T-helper 9 cell (primary cell): ENCODE measurements around the gene LYZL1.
"Not testable (repeated sequence)": the region's sequence is repeated elsewhere in the genome, so short reads cannot be mapped to it uniquely, and the experiment has no call there.

Experiments used
- DNase-seq: peaks from one replicate; pipeline ENCODE4 v3.0.0-alpha.2; 2020

LYZL1 gene

GRCh38 chr10:29310463-29310862, 21.6 kb downstream of the LYZL1 start:
- DNase-seq = not testable (repeated sequence)

- no peak for DNase-seq
Measured at GRCh38 chr10:29313071-29313470, 24.2 kb downstream of the LYZL1 start.

GRCh38 chr10:29314726-29315125, 25.9 kb downstream of the LYZL1 start:
- DNase-seq = no peak

DNA sequence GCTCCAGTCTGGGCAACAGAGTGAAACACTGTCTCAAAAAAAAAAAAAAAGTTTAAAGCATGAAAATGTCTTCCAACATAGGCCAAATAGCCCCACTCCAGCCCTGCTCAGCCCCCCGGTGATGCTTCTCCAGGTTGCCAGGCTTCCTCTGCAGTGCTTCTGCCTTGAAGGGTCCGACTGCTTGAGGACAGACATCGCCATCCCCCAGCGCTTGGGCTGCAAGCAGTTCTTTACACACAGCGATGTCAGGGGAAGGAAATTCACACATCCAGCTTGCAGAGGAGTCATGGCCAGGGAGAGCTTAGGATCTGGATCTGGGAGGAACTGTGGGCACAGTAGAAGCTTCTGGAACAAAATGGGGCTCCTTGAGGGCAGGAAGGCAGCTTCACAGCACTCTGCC, 26.9 kb downstream of the LYZL1 start:
- DNase-seq = no peak

GRCh38 chr10:29316308-29317026, 27.6 kb downstream of the LYZL1 start:
- DNase-seq = no peak

DNA sequence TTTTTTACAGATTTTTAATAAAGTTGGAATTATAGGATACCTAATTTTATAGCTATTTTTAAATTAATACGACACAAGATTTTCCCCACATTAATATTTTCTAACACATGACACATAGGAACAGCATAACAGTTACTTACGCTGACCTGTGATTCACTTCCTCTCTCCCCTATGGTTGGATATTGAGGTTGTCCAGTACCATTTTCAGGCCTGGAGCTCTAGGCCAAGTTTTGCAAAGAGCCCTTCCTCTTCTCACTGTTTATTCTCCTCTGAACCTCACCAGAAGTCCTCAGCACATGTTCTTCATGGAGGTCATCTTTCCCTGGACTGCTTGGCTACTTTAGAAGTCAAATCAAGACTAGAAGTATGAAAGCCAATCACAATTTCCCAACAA, 28.2 kb downstream of the LYZL1 start:
- DNase-seq = no peak

GRCh38 chr10:29317423-29318021, 28.7 kb downstream of the LYZL1 start:
- DNase-seq = no peak

- DNase-seq = not testable (repeated sequence)
Measured at GRCh38 chr10:29318141-29319071, 29.5 kb downstream of the LYZL1 start.

- no peak for DNase-seq
Measured at GRCh38 chr10:29319205-29319781, 30.4 kb downstream of the LYZL1 start.

GRCh38 chr10:29320680-29321121, 31.8 kb downstream of the LYZL1 start:
- not testable (repeated sequence) for DNase-seq

DNA sequence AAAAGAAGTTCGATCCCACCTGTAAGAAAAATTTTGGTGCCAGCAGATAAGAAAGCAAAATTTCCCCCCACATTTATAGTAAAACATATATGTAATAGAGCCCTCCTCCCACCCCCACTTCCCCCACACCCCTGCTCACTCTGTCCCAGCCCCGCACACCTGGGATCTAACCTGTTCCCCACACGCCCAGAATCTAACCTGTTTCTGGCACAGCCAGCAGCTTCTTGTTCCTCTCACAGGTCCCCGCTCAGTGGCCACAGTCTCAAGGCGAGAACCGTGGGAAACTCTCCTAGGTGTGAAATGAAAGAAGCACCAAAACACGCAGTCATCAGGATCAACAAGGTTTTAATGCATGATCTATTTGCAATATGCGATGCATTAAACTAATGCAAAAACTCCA, 32.8 kb downstream of the LYZL1 start:
- no peak for DNase-seq

DNA sequence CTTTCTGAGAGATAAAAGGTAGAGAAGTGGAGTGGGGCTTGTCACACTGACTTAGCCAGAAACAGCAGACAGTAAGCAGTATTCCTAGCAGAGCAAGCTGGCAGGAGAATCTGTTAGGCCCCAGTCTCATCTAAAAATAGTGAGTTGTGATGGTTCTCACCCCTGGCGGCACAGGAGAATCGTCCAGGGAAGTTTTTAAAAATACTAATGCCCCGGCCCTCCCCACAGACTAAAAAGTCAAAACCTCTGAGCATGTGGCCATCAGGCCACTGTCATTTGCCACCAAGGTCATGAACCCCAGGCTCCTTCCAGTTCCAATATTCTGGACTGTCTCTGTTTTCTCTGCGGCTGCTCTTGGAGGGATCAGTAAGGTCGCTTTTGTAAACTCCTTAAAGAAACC, 34.0 kb downstream of the LYZL1 start:
- DNase-seq = no peak

- DNase-seq = no peak
Measured at GRCh38 chr10:29323367-29323766, 34.5 kb downstream of the LYZL1 start.

- DNase-seq = no peak
Measured at GRCh38 chr10:29324220-29324841, 35.5 kb downstream of the LYZL1 start.

DNA sequence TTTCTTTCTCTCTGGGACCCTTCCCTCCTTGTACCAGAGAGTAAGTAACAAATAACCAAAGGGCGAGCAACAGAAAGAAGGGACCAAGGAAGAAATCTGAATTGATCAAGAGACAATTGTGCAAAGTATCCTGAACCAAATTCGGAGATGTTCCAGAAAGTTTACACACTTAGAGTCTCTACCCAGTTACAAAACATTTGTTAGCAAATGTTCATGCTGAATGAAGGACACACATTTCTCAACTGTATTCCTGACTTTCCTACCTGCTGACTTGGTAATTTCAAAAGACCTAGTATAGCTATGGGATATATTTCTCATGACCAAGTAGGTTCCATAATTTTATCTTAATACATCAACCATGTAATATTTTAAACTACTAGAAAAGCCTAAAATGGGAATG, 37.4 kb downstream of the LYZL1 start:
- no peak for DNase-seq

GRCh38 chr10:29326886-29327745, 38.2 kb downstream of the LYZL1 start:
- no peak for DNase-seq

DNA sequence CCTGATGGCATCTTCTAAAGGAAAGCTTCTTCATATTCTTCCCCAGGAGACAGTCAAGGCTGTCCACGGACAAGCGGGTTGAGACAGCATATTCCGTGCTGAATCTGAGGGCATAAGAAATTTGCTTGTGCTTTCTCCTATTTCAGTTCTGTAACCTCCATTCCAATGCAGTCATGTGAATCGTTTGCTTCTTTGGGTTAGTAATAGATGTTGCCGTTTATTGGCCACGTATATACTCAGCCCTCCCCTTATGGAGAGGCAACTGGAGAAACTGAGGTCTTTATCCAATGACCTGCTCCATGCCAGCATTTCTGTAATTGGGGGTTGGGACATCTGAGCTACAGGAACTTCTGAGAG, 38.9 kb downstream of the LYZL1 start:
- DNase-seq = no peak

DNA sequence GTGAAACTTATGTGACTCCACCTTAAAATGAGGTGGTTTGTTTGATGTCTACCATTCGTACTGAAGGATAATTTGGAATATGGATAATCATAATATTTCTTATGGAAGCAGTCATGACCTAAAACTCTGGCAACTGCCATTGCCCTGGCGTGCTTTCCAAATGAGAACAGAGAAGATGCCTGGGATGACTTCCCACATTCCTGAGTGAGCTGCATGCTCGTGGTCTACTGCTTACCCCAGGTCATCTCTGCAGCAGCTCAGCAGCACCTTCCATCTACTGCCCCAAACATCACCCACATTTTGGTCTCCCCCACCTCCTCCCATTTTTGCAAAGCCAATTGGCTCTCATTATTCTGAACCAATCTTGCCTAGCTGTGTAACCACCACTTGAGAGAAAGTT, 40.1 kb downstream of the LYZL1 start:
- no peak for DNase-seq

DNA sequence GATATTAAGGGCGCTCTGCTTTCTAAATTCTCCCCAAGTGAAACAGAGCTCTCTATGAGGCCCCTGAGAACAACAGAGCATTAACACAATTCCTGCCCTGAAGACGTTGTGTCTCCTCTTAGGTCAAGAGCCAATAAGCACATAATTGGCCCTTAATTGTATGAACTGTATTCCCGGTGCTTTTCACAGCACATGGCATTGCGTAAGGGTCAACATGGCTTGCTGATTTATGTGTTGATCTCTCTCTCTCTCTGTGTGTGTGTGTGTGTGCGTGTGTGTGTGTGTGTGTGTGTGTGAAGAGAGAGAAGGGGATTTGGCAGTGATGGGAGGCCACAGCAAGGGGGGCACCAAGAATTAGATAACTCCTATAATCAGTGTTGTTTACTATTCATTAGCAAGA, 40.5 kb downstream of the LYZL1 start:
- DNase-seq = no peak

- no peak for DNase-seq
Measured at GRCh38 chr10:29332061-29332760, 43.3 kb downstream of the LYZL1 start.

DNA sequence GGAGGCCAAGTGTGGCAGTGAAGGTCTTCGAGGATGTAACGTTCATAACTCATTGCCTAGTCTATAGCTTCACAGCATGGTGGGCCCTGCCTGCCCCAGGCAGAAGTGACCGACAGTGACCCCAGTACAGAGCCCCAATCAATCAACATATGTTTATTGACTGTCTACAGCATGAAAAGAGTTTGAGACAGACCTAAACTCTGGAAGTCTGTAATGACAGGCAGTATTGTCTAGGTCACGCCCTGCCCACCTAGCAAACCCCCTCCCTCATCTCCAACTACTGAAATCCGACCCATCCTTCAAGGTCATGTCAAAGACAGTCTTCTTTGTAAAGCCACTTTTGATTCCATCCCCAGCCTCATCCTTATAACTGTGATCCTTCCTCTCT, 43.9 kb downstream of the LYZL1 start:
- DNase-seq = no peak
